ENCODE results near the gene SNTG2.

- TF ChIP-seq POLR2A (IDR thresholded peaks at IDR 0.05) (no peak), CTCF (IDR thresholded peaks at IDR 0.05) (no peak), EP300 (IDR thresholded peaks at IDR 0.05) (no peak)
Measured at GRCh38 chr2:945104-945503, 5.5 kb upstream of the SNTG2 start.

All from tibial nerve (tissue), 4 donors.